ENCODE data around the gene IL17RD. TPM values are rescaled to one million over a fixed set of nuclear protein-coding genes. Genes with fewer than 3 reads are reported as not detected.

Gene IL17RD
- total RNA-seq, 2 experiments from 2014 or later, result 0.02 TPM; not detected in 1

- CTCF ChIA-PET, result interaction anchor here (0.7 to 1.2 kb wide), 2 partner anchors 22 to 376 kb away, joined by 3 to 4 read pairs; no protein-coding TSS in a partner anchor
- H3K27ac Mint-ChIP-seq, result no peak overlapping the region
- H3K36me3 Mint-ChIP-seq, result no peaks in the 10 kb centered on the region
- H3K9me3 Mint-ChIP-seq (ENCODE audit: low read depth), result no peaks in the 10 kb centered on the region
- DNase-seq (no peak), ATAC-seq (no peak)
- H3K4me3 Mint-ChIP-seq, result peak overlapping the region; percentile 31
- peaks cover 62% of the 10 kb centered on the region for H3K27me3 Mint-ChIP-seq
- H3K4me1 Mint-ChIP-seq, result peaks cover 2% of the 10 kb centered on the region
Measured at GRCh38 chr3:57077630-57078343, 87.4 kb downstream of the IL17RD start.

GRCh38 chr3:57076422-57076951 lies 88.7 kb downstream of the IL17RD start:
- H3K27ac Mint-ChIP-seq, result no peak overlapping the region
- H3K36me3 Mint-ChIP-seq, result no peaks in the 10 kb centered on the region
- CTCF ChIA-PET, result interaction anchor here (1.6 kb wide), 1 partner anchor 24 kb away, joined by 4 read pairs; no protein-coding TSS in a partner anchor
- ATAC-seq (no peak), DNase-seq (no peak)
- H3K27me3 Mint-ChIP-seq, result peaks cover 67% of the 10 kb centered on the region
- H3K9me3 Mint-ChIP-seq (ENCODE audit: low read depth), result no peaks in the 10 kb centered on the region
- H3K4me3 Mint-ChIP-seq, result no peak overlapping the region
- peaks cover 2% of the 10 kb centered on the region for H3K4me1 Mint-ChIP-seq

GRCh38 chr3:57074135-57074534 lies 91.0 kb downstream of the IL17RD start:
- Mint-ChIP-seq H3K9me3 (ENCODE audit: low read depth) (no peaks in the 10 kb centered on the region), H3K4me3 (no peak overlapping the region), H3K36me3 (no peaks in the 10 kb centered on the region), H3K4me1 (peaks cover 4% of the 10 kb centered on the region), H3K27ac (no peak overlapping the region), H3K27me3 (peaks cover 61% of the 10 kb centered on the region)
- no peak for DNase-seq
- CTCF ChIA-PET, result no interaction called here
- ATAC-seq, result no peak

GRCh38 chr3:57073628-57074027 lies 91.5 kb downstream of the IL17RD start:
- no peak overlapping the region for H3K27ac Mint-ChIP-seq
- no peaks in the 10 kb centered on the region for H3K36me3 Mint-ChIP-seq
- H3K4me1 Mint-ChIP-seq, result peaks cover 8% of the 10 kb centered on the region
- no peaks in the 10 kb centered on the region for H3K9me3 Mint-ChIP-seq (ENCODE audit: low read depth)
- CTCF ChIA-PET, result no interaction called here
- H3K27me3 Mint-ChIP-seq, result peaks cover 62% of the 10 kb centered on the region
- H3K4me3 Mint-ChIP-seq, result no peak overlapping the region
- no peak for ATAC-seq
- no peak for DNase-seq

- ATAC-seq, result no peak
- Mint-ChIP-seq H3K36me3 (no peaks in the 10 kb centered on the region), H3K27me3 (peaks cover 31% of the 10 kb centered on the region), H3K4me1 (peaks cover 13% of the 10 kb centered on the region), H3K9me3 (ENCODE audit: low read depth) (no peaks in the 10 kb centered on the region), H3K27ac (no peak overlapping the region), H3K4me3 (no peak overlapping the region)
- CTCF ChIA-PET, result no interaction called here
- DNase-seq, result no peak
Measured at GRCh38 chr3:57069503-57069902, 95.7 kb downstream of the IL17RD start.

- ATAC-seq (peak; percentile 76), DNase-seq (peak; percentile 56)
- Mint-ChIP-seq H3K4me1 (peaks cover 14% of the 10 kb centered on the region), H3K27me3 (peaks cover 22% of the 10 kb centered on the region), H3K27ac (no peak overlapping the region), H3K36me3 (no peaks in the 10 kb centered on the region), H3K9me3 (ENCODE audit: low read depth) (no peaks in the 10 kb centered on the region), H3K4me3 (no peak overlapping the region)
- CTCF ChIA-PET, result interaction anchor here (1.0 kb wide), 1 partner anchor 35 kb away, joined by 3 read pairs; no protein-coding TSS in a partner anchor
Measured at GRCh38 chr3:57068437-57069089, 96.6 kb downstream of the IL17RD start.

- ATAC-seq (no peak), DNase-seq (no peak)
- CTCF ChIA-PET, result interaction anchor here (0.8 kb wide), 1 partner anchor 579 kb away, joined by 3 read pairs; no protein-coding TSS in a partner anchor
- Mint-ChIP-seq H3K36me3 (no peaks in the 10 kb centered on the region), H3K9me3 (ENCODE audit: low read depth) (no peaks in the 10 kb centered on the region), H3K27ac (no peak overlapping the region), H3K4me1 (peaks cover 20% of the 10 kb centered on the region), H3K4me3 (no peak overlapping the region), H3K27me3 (peaks cover 15% of the 10 kb centered on the region)
Measured at GRCh38 chr3:57066471-57066870, 98.7 kb downstream of the IL17RD start.

- no peak for DNase-seq
Measured at GRCh38 chr3:57065588-57065987, 99.6 kb downstream of the IL17RD start.

GRCh38 chr3:57064572-57064971 lies 100.6 kb downstream of the IL17RD start:
- Mint-ChIP-seq H3K36me3 (no peaks in the 10 kb centered on the region), H3K27ac (no peak overlapping the region), H3K27me3 (peaks cover 5% of the 10 kb centered on the region), H3K9me3 (ENCODE audit: low read depth) (no peaks in the 10 kb centered on the region), H3K4me3 (no peak overlapping the region), H3K4me1 (peaks cover 20% of the 10 kb centered on the region)
- ATAC-seq (no peak), DNase-seq (no peak)
- CTCF ChIA-PET, result no interaction called here

More at GRCh38 chr3:57065588-57065987, 99.6 kb downstream of the IL17RD start:
- Mint-ChIP-seq H3K4me3 (no peak overlapping the region), H3K4me1 (peaks cover 20% of the 10 kb centered on the region), H3K27me3 (peaks cover 12% of the 10 kb centered on the region), H3K27ac (no peak overlapping the region), H3K9me3 (ENCODE audit: low read depth) (no peaks in the 10 kb centered on the region), H3K36me3 (no peaks in the 10 kb centered on the region)
- no peak for ATAC-seq
- CTCF ChIA-PET, result no interaction called here

- Mint-ChIP-seq H3K4me1 (peaks cover 17% of the 10 kb centered on the region), H3K4me3 (no peak overlapping the region), H3K27ac (no peak overlapping the region), H3K27me3 (peaks cover 3% of the 10 kb centered on the region), H3K36me3 (no peaks in the 10 kb centered on the region), H3K9me3 (ENCODE audit: low read depth) (no peaks in the 10 kb centered on the region)
- CTCF ChIA-PET, result no interaction called here
- no peak for ATAC-seq
- DNase-seq, result no peak
Measured at GRCh38 chr3:57064001-57064400, 101.2 kb downstream of the IL17RD start.

- DNase-seq, result no peak
- CTCF ChIA-PET, result no interaction called here
- ATAC-seq, result no peak
- no peaks in the 10 kb centered on the region for H3K36me3 Mint-ChIP-seq
- H3K4me1 Mint-ChIP-seq, result peaks cover 8% of the 10 kb centered on the region
- no peaks in the 10 kb centered on the region for H3K9me3 Mint-ChIP-seq (ENCODE audit: low read depth)
- H3K4me3 Mint-ChIP-seq, result no peak overlapping the region
- no peak overlapping the region for H3K27ac Mint-ChIP-seq
- peaks cover 3% of the 10 kb centered on the region for H3K27me3 Mint-ChIP-seq
Measured at GRCh38 chr3:57063032-57063431, 102.1 kb downstream of the IL17RD start.

- no peak overlapping the region for H3K27ac Mint-ChIP-seq
- CTCF ChIA-PET, result no interaction called here
- no peaks in the 10 kb centered on the region for H3K36me3 Mint-ChIP-seq
- peaks cover 7% of the 10 kb centered on the region for H3K4me1 Mint-ChIP-seq
- no peak for ATAC-seq
- no peak overlapping the region for H3K4me3 Mint-ChIP-seq
- H3K27me3 Mint-ChIP-seq, result peaks cover 3% of the 10 kb centered on the region
- DNase-seq, result no peak
- no peaks in the 10 kb centered on the region for H3K9me3 Mint-ChIP-seq (ENCODE audit: low read depth)
Measured at GRCh38 chr3:57062101-57062631, 103.0 kb downstream of the IL17RD start.

GRCh38 chr3:57061556-57061955 lies 103.6 kb downstream of the IL17RD start:
- no peaks in the 10 kb centered on the region for H3K9me3 Mint-ChIP-seq (ENCODE audit: low read depth)
- no peak overlapping the region for H3K27ac Mint-ChIP-seq
- CTCF ChIA-PET, result no interaction called here
- peaks cover 7% of the 10 kb centered on the region for H3K4me1 Mint-ChIP-seq
- no peaks in the 10 kb centered on the region for H3K36me3 Mint-ChIP-seq
- no peak for ATAC-seq
- peaks cover 3% of the 10 kb centered on the region for H3K27me3 Mint-ChIP-seq
- no peak overlapping the region for H3K4me3 Mint-ChIP-seq
- no peak for DNase-seq

Measured in activated CD8-positive, alpha-beta memory T cell treated with anti-CD3 and anti-CD28 coated beads, Interleukin-2, amount 10 ng/mL, durations not matched to agents 7 days and 5 days (primary cell).